SW 1271 (cell line): ENCODE data around the gene PRKG1.
A peak's percentile ranks its signal among the peaks of the same experiment; 100 is the strongest.

Experiments used
- DNase-seq, 2 experiments: peaks; one replicate each; lab custom pipeline; 2025; lab: John Stamatoyannopoulos, UW

The PRKG1 gene

DNA sequence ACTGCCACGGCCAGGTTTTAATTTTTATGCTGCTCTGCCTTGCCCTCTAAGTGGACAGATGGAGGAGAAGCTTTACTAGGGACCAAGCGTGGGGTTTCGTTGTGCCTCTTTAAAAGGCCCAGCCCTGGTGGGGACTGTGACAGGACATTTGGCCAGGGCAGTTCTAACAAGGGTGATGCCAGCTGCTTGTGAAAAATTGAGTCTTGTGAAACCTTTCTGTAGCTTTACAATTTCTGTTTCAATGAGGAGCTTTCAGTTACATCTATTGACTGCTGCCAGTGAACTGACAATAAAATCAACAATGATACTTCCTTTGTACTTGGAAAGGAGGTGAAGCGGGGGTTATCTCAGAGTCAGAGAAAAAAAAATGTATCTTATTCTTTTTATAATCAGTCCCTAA, 858.2 kb downstream of the PRKG1 start:
- no peak for DNase-seq

DNA sequence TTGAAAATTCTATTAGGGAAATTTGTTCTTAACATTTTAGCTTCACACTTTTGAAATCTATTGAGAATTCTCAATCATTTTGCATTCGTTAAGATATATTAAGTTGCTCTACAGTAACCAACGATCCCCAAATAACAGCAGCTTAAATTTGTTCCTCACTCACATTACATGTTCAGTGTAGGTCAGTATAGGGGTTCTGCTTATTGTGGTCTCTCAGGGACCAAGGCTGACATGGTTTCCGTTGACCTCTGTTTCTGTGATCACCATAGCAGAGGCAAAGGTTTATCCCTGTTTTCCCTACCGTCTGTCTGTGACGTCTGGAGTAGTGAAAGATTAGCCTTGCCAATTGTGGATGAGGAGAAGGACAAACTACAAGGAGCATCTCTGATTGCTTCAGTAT, 860.1 kb downstream of the PRKG1 start:
- no peak for DNase-seq

DNA sequence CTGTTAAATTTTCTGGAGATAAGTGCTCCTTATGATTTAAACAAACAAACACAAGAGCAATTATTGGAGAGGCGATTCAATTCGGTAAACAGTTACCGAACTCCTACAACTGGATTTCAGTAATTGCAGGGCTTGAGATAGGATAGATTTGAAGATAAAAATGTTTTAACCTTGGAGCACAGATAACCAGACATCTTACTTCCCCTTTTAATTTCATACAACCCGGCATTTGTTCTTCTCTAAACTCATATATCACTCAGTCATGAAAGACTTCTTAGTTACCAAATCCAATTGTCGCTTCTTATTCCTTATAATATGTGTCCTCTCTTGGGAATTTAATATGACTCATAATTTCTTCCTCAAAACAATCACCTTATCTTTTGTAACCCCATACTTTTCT, 861.1 kb downstream of the PRKG1 start:
- no peak for DNase-seq

DNA sequence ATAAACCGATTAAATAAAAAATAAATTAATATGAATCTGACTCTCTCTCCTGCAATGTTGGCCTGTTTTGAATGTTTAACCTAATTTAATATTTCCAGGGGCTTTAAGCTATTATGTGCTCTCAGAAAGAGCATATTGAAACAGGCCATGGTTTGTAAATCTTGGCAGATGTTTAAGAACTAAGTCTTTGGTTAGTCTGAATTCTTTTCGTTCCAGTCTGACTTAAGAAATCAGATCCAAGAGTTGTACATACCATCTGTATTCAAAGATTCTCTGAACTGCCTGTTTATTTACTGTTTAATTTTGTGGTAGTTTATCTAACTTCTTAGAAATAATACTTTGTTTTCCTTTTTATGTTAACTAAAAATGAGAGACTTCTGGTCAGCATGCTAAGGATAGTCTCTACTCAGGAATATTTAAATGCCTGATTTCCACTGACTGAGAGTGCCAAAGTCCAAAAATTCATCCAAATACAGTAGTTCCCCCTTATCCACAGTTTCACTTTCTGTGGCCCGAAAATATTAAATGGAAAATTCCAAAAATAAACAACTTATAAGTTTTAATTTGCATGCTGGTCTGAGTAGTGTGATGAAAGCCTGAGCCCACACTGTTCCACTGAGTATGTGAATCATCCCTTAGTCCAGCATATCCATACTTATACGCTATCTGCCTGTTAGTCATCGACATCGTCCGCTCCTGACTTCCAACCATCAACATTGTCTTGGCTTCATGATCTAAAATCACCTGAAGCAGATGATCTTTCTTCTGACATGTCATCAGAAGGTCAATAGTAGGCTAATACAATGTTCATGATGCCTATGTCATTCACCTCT, 863.2 kb downstream of the PRKG1 start:
- DNase-seq: no peak

DNA sequence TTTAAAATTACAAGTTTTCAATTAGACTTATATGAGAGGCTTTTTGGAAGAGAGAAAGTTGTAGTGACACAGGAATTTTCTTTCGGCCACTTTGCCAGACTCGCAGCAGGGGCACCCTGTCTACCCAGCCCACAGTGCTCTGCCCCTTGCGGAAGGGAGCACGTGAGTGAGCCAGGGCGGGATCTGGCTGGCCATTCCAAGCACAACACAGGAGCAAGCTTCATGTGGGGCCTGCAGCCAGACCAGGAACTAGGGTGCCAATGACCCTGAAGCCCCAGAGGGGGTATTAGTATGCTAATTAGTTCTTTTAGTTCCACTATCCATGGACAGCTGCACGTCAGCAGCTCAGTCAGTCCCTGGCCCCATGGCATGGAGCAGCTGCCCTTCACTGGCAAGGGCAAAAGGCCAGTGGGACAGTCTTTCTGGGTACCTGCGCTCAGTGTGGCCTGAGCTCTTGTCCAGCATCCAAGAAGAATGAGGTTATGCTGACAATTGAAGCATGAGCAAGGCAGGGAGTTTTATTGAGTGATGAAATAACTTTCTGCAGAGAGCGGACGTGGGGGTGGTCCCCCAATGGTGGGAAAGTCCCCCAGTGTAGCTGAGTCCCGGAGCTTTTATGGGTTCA, 876.2 kb downstream of the PRKG1 start:
- DNase-seq: no peak

DNA sequence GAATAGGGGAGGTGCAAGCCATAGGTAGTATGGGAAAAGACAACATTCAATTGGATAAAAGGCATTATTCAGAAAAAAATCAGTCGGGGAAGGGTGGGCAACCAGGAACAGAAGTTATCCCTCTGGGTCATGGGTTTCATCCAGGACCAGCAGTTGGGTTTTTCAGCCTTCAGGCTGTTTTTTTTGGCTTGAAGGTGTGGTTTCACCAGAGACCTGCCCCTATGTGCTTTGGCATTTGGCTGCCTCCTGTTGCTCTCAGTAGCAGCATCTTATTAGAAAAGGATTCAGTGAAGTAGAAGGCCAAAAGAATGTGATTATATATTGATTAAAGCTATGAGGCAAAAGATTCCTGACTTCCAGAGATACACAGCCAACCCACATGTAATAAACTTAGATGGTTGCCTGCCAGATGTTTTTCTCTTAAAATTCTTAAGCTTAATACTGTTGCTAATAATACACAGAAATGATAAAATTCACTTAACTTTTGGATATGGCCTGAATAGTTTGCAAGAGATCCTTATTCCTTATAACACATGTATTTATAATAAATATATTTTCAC, 876.8 kb downstream of the PRKG1 start:
- DNase-seq: no peak

DNA sequence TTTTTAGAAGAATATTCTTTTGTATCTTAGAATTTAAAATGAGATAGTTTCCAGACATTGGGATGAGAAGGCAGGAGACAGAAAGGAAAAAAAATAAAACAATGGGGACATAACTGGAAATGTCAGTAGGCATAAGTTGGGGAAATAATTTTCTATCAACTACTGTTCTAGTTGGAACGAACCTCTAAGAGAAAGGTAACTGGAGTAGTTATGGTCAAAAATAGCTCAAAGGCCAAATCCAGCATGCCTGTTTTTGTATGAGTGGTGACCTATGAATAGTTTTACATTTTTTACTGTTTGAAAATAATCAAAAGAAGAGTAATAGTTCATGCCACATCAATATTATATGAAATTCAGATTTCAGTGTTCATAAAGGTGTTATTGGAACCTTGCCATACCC, 877.3 kb downstream of the PRKG1 start:
- DNase-seq: no peak

DNA sequence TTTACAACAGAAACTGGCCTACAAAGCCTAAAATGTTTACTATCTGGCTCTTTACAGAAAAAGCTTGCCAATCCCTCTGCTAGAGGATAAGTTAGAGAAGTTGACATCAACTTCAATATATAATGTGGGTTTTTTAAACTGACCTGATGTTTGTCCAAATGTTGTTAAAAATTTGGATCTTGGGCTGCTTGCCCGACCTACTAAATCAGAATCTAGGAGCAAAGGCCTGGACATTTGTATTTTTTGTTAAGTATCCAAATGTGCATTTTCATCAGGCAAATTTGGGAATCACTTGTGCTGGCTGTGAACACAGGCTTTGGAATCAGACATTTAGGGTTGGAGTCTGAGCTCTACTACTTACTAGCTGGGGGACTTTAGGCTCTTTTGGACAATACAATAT, 877.8 kb downstream of the PRKG1 start:
- no peak for DNase-seq

DNA sequence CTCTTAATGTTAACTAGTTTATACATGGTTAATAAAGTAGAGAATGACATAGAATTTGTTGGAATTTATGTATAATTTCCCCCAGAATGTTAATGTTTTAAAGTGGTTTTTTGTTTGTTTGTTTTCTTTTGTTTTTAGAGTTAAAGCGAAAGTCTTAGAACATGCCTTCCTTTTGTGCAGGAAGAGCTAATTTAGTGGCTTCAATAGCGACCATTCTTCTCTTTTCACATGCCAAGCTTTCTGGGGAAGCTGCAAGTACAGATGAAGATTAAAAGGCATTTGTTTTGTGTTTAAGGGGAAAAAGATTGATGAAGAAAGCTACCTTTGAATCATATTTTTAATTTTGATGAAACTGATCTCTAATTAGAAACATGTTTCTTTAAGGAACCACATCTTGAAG, 881.4 kb downstream of the PRKG1 start:
- no peak for DNase-seq

DNA sequence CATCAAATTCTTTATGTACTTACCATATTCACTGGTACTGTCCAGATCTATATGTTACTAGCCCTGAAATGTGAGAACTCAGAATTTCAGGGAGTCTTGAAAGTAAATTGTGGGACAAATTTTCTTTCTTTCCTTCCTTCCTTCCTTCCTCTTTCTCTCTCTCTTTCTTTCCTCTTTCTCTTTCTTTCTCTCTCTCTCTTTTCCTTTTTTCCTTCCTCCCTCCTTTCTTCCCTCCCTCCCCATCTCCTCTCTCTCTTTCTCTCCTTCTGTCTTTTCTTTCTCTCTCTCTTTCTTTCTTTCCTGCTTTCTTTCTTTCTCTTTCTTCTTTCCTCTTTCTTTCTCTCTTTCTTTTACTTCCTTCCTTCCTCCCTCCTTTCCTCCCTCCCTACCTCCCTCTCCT, 882.5 kb downstream of the PRKG1 start:
- no peak for DNase-seq

DNA sequence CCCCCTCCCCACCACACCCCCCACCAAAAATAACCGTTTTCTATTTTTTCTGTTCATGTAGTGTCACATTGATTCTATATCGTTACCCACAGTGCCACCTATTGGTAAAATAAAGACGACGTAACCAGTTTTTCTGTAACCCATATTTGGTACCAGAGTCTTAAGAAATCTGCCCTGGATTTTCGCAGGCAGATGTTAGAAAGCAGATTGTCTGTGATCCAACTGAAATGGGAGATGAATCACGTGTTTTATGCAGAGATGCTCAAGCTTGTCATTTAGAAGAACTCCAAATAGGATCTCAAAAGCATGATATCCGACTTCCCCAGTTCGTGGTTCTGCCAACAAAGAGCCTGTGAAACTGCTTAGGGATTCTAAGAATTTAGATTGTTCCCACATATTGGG, 886.2 kb downstream of the PRKG1 start:
- DNase-seq: peak in 1 of 2 experiments; percentile 52

DNA sequence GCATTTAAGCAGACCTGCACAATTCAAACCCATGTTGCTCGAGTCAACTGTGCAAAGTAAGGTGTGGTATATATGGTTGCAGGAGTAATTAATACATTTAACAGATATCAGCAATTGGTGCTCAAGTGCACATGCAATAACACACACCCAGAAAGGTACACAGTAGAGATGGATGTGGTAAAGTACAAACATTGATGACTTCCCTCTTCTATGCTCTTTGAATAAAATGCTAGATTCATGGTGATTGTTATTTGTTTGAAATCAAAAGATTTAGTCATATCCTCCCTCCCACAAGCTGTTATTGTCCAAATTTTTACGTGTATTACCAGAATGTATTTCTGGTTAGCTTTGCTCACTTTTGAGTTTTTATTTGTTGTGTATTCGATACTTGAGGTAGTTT, 887.1 kb downstream of the PRKG1 start:
- no peak for DNase-seq

DNA sequence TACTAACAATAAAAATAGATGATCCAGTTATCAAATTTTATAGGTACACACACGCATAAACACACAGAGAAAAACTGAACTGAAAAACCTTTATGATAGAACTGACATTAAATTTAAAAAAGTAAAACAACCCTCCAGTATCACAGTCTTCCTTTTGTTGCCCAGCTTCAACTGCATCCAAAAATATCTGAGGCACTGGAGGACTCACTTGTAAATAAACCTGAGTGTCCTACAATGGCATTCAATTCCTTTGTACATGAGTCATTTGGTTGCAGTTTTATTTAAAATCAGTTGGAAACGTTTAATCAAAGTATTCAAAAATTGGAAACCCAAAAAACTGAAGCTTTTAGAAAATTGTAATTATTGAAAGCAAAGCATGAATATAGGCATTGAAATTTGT, 890.3 kb downstream of the PRKG1 start:
- DNase-seq: no peak

DNA sequence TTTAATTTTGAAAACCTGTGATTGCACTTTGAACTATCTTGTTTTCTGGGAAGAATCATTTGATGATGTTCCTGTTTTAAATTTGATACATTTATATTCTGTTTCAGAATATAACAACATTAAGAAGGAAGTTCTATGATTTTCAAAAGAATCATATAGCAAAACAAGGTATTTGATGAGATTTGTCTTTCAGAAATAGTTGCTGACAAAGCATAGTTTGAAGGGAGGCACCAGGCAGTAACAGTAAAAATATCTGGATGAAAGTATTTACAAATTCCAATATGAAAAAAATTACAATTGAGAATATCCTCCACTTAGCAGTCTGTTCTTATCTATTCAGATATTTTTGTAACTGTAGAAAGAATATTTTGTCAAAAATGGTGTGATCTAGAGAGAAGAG, 891.2 kb downstream of the PRKG1 start:
- no peak for DNase-seq

DNA sequence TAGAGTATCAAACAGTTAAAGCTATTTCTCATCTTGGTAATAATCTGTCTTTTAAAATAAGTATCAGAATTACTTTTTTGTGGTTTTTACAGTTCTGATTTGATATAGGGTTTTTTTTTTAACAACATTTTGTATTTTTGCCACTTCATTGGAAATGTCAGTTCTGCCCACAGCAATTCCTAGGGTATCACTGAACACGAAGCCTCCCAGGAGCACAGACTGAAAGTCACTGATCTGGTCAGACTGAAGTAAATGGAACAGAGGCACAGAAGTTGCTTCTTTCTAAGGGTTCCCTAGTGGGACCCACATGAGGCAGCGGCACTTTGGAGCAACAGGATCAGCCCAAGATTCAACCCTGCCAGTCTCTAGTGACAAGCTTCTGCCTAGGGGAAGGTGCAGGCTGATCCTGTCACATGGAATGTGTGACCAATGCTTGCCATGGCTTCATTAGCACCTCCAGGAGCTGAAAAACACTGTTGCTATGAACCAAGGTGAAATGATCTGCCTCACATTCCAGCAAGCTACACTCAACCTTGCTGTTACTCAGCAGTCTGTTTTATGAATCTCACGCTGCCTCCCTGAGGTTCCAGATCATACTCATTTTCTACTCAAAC, 898.6 kb downstream of the PRKG1 start:
- no peak for DNase-seq

DNA sequence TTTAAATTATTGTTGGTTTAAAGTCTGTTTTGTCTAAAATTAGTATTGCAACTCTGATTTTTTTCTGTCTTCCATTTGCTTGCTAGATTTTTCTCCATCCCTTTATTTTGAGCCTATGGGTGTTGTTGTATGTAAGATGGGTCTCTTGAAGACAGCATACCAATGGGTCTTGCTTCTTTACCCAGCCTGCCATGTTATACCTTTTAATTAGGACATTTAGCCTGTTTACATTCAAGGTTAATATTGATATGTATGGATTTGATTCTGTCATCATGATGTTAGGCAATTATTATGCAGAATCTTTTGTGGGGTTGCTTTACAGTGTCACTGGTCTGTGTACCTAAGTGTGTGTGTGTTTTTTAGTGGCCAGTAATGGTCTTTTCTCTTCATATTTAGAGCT, 906.5 kb downstream of the PRKG1 start:
- DNase-seq: no peak

DNA sequence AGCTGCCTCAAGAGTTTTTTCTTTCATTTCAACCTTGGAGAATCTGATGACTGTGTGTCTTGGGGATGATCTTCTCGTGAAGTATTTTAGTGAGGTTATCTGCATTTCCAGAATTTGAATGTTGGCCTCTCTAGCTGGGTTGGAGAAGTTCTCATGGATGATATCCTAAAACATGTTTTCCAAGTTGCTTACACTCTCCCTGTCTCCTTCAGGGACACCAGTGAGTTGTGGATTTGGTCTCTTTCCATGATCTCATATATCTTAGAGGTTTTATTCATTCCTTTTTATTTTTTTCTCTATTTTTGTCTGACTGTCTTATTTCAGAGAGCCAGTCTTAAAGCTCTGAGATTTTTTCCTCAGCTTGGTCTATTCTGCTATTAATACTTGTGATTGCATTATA, 907.4 kb downstream of the PRKG1 start:
- no peak for DNase-seq

DNA sequence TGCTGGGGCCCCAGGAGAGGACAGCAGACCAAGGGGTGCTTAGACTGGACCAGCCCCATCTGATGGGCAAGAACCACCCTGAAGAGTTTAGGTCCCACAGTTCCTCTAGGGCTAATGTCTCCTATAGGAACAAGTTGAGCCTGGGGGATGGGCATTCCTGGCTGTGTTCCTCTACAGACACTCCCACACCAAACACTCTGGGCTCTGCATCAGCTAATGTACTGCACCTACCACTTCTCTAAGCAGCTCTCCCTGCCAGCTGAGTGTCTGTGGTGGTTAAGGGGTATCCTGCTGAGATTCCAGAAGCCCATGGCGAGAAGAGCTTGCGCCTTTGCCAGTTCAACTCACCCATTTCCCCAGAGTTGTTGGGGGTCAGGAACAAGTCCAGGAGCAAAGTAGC, 909.2 kb downstream of the PRKG1 start:
- no peak for DNase-seq

DNA sequence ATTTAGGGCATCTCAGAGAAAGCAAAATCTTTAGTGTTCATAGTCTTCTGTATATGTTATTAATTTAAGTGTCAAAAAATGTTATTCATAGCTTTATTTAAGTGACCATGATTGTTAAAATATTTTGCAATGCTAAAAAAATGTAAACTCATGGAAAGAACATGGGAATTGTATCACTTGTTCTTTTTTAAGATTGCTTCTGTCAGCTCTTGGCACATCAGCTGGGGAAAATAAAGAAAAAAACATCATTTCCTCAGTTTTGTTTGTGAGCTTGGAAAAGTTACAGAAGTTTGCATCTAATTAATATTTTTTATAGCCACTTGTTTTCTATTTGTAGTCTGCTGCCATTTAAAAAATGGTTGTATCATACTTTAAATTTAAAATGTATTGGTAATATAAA, 911.0 kb downstream of the PRKG1 start:
- no peak for DNase-seq

DNA sequence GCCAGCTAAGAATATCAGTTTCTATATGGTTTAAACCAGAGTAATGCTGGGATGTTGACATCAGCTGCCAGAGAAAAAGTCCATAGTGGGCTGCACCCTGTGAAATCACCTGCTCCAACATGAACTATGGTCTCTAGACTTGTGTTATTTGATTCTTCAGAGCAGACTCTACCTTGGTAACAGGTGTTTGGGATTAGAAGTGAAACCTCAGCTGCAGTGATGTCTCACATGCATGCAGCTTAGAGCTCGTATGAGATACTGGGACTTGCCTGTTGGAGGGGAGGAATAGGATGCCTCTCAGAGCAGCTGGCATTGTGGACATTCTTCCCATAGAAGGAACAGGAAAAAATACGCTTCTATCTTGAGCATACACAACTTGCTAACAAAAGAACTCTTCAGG, 912.2 kb downstream of the PRKG1 start:
- no peak for DNase-seq

DNA sequence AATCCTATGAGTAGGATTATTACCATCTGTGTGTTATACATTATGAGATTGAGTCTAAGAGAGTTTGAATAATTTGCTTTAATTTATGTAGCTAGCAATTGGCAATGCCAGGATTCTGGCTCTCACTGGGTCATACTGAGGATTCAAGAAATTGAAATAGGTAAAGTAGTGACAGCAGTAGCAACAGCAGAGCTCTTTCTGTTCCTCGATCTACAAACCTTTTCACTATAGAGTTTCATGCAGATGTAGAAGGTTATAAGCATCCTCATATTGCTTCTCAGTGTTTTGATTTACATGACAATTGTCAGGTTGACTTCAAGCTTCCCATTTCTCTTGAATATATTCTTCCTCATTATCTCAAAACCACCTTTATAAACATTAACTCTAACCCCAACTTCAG, 919.2 kb downstream of the PRKG1 start:
- DNase-seq: no peak

DNA sequence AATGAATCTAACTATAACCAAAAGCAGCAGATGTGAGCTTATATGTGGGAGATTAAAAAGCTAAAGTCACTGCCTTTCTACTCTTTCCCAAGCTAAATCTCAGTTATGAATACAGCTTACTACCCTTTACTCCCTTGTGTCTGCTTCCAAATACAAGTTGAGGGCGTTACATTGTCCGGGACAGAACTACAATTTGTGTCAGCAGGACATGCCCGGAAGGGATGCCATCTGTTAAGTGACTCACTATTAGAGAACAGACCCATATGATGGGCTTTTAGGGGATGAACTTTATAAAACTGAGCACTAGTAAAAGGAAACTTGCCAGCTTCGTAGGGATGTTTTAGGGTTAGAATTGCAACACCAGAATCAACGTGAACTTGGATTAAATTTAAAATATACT, 924.8 kb downstream of the PRKG1 start:
- no peak for DNase-seq

DNA sequence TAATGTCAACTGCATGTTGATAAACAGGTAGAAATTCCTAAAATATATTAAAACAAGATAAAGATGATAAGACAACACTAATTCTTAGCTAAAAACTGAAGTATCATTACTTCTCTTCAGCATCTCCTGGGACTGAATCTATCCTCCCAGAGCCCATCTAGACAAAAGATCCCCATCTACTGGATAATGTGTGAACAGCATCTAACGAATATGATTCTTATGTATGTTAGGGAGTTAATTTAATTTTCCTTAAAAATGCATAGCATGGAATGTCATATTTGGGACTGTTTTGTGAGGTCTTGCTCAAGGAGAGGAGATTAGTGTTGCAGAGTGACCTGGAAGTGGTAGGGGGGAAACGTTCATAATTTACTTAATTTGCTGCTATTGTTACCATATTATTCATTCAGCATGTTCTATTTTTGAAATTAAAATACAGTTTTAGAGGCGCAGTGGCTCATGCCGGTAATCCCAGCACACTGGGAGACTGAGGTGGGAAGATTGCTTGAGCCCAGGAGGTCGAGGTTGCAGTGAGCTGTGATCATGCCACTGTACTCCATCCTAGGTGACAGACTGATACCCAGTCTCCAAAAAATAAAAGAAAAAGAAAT, 930.2 kb downstream of the PRKG1 start:
- peak in 1 of 2 experiments; percentile 30 for DNase-seq
